GM12878 (cell line): ENCODE results near the gene SLC23A2. TPM values are rescaled to one million over a fixed set of nuclear protein-coding genes. Genes with fewer than 3 reads are reported as not detected.

Source experiments
- ATAC-seq: fragments of 200-7000 bp; cut with Tn5 transposase; 3 replicates; pipeline ENCODE4 v1.9.1; 2020; ENCODE audit warnings: mild to moderate bottlenecking, moderate library complexity
- BruUV-seq: library from RNA; stranded (reverse); fragments of 400-500 nt; replicated peaks from 2 replicates; lab custom pipeline; 2021; lab: Mats Ljungman, UMichigan
- CTCF ChIA-PET: fragments of 300-600 bp; sonication (Branson Sonifier 250); formaldehyde crosslinking; extraction: SDS; loops from one replicate; lab custom pipeline; 2021; ENCODE audit warnings: inconsistent platforms; lab: Yijun Ruan, JAX
- POLR2A ChIA-PET: fragments of 350-600 bp; formaldehyde crosslinking; extraction: SDS; loops from one replicate; lab custom pipeline; 2021; ENCODE audit warnings: inconsistent platforms; lab: Charles Lee
- RAD21 ChIA-PET: fragments of 300-600 bp; sonication (Branson Sonifier 250); formaldehyde crosslinking; loops from one replicate; lab custom pipeline; 2023; ENCODE audit warnings: antibody characterized with exemption; ENCODE audit not compliant: unreplicated experiment; lab: Charles Lee
- SMC1A ChIA-PET: fragments of 300-600 bp; sonication (Branson Sonifier 250); formaldehyde crosslinking; loops from one replicate; lab custom pipeline; 2023; ENCODE audit not compliant: unreplicated experiment, uncharacterized antibody; lab: Charles Lee
- DNase-seq: peaks from one replicate; pipeline ENCODE4 v3.0.0-alpha.2; 2011; ENCODE audit warnings: low read depth, low spot score
- FAIRE-seq: peaks from 3 replicates; lab custom pipeline; 2011; peaks lifted over from hg19 to GRCh38; lab: Jason Lieb, UNC
- H2AFZ ChIP-seq: 2 replicates; pipeline ENCODE4 v1.6.0; 2011; ENCODE audit warnings: low read depth, low read length, control low read depth; ENCODE audit not compliant: control insufficient read depth
- H3K27ac ChIP-seq: 2 replicates; pipeline ENCODE4 v1.5.1; 2011; ENCODE audit warnings: control low read depth; ENCODE audit not compliant: control insufficient read depth, insufficient read depth
- H3K27me3 ChIP-seq, 2 experiments: replicated peaks in 1 of 2; 2 replicates each; pipeline versions ENCODE4 v1.6.0 to v1.6.1; 2011; ENCODE audit warnings: low read length in 1 of 2; ENCODE audit not compliant: control insufficient read depth in 2 of 2, insufficient read depth in 2 of 2
- H3K36me3 ChIP-seq, 2 experiments: 2 replicates each; pipeline ENCODE4 v1.5.1; 2011; ENCODE audit warnings: low read length in 1 of 2; ENCODE audit not compliant: control insufficient read depth in 2 of 2, insufficient read depth in 2 of 2
- H3K4me1 ChIP-seq: 2 replicates; pipeline ENCODE4 v1.6.1; 2011; ENCODE audit warnings: mild to moderate bottlenecking, low read length, moderate library complexity, mixed read lengths; ENCODE audit not compliant: control insufficient read depth, insufficient read depth
- H3K4me2 ChIP-seq: 2 replicates; pipeline ENCODE4 v1.6.0; 2011; ENCODE audit warnings: control low read depth; ENCODE audit not compliant: control insufficient read depth, insufficient read depth
- H3K4me3 ChIP-seq: fragments of 200-600 bp; sonication (generic); 2 replicates; pipeline ENCODE4 v1.5.1; 2016
- H3K79me2 ChIP-seq: 2 replicates; pipeline ENCODE4 v1.6.0; 2011; ENCODE audit warnings: low read length; ENCODE audit not compliant: control insufficient read depth, insufficient read depth
- H3K9ac ChIP-seq: 2 replicates; pipeline ENCODE4 v1.8.0; 2011; ENCODE audit warnings: low read length, control low read depth, mixed read lengths; ENCODE audit not compliant: control insufficient read depth, insufficient read depth
- H3K9me3 ChIP-seq: replicated peaks from 3 replicates; pipeline ENCODE4 v1.5.1; 2011; ENCODE audit warnings: mild to moderate bottlenecking, low read length; ENCODE audit not compliant: control insufficient read depth, insufficient read depth
- H4K20me1 ChIP-seq: 2 replicates; pipeline ENCODE4 v1.6.0; 2011; ENCODE audit not compliant: control insufficient read depth, insufficient read depth
- ATF3 ChIP-seq: IDR thresholded peaks from 2 replicates; pipeline ENCODE4 v1.6.1; 2011; ENCODE audit warnings: low read depth, mild to moderate bottlenecking, low read length, moderate library complexity, borderline replicate concordance; ENCODE audit errors: extremely low read depth
- BCL11A ChIP-seq: IDR thresholded peaks from 2 replicates; pipeline ENCODE4 v1.6.1; 2011; ENCODE audit warnings: low read depth, low read length
- BHLHE40 ChIP-seq, 2 experiments: fragments of 450-650 bp in 1 of 2; IDR thresholded peaks; 2 replicates each; pipeline ENCODE4 v1.6.1; 2011 to 2017; ENCODE audit warnings: low read depth in 2 of 2, borderline replicate concordance in 1 of 2, improper control_type of control experiment in 1 of 2, low read length in 1 of 2, mild to moderate bottlenecking in 1 of 2
- CREB1 ChIP-seq: IDR thresholded peaks from 2 replicates; pipeline ENCODE4 v1.6.1; 2012; ENCODE audit warnings: low read depth, mild to moderate bottlenecking, inconsistent platforms
- EZH2 ChIP-seq: IDR thresholded peaks from 2 replicates; pipeline ENCODE4 v1.6.1; 2012; ENCODE audit warnings: low read depth, mild to moderate bottlenecking, control low read depth, inconsistent platforms, low read length, borderline replicate concordance; ENCODE audit not compliant: control insufficient read depth
- FOS ChIP-seq: IDR thresholded peaks from 3 replicates; pipeline ENCODE4 v1.6.1; 2011; ENCODE audit warnings: borderline replicate concordance; ENCODE audit not compliant: insufficient read length; ENCODE audit errors: extremely low read depth
- IRF5 ChIP-seq: fragments of 450-650 bp; IDR thresholded peaks from 2 replicates; pipeline ENCODE4 v1.6.1; 2017; ENCODE audit warnings: borderline replicate concordance
- JUNB ChIP-seq: IDR thresholded peaks from 2 replicates; pipeline ENCODE4 v1.6.1; 2016; ENCODE audit warnings: antibody characterized with exemption, mild to moderate bottlenecking
- KAT2A ChIP-seq: conservative IDR thresholded peaks from 2 replicates; pipeline ENCODE4 v1.6.1; 2011; ENCODE audit warnings: low read depth, low read length; ENCODE audit not compliant: control insufficient read depth
- KDM1A ChIP-seq: fragments of 200-600 bp; sonication (generic); IDR thresholded peaks from 2 replicates; pipeline ENCODE4 v1.6.1; 2016; ENCODE audit warnings: borderline replicate concordance
- MXI1 ChIP-seq: fragments of 150-350 bp; IDR thresholded peaks from 2 replicates; pipeline ENCODE4 v1.6.1; 2011; ENCODE audit warnings: low read depth, mild to moderate bottlenecking, inconsistent platforms, low read length, improper control_type of control experiment
- NR2F1 ChIP-seq: fragments of 450-650 bp; conservative IDR thresholded peaks from 2 replicates; pipeline ENCODE4 v1.6.1; 2017; ENCODE audit warnings: mild to moderate bottlenecking
- NRF1 ChIP-seq: conservative IDR thresholded peaks from 2 replicates; pipeline ENCODE4 v1.6.1; 2011; ENCODE audit warnings: mild to moderate bottlenecking, low read depth, low read length, improper control_type of control experiment
- SKIL ChIP-seq: fragments of 450-650 bp; IDR thresholded peaks from 2 replicates; pipeline ENCODE4 v1.6.1; 2017; ENCODE audit warnings: mild to moderate bottlenecking, low read depth, inconsistent platforms; ENCODE audit not compliant: poor library complexity, severe bottlenecking
- SREBF2 ChIP-seq: IDR thresholded peaks from 2 replicates; pipeline ENCODE4 v1.6.1; 2012; ENCODE audit warnings: mild to moderate bottlenecking, low read length
- WRNIP1 ChIP-seq: IDR thresholded peaks from 2 replicates; pipeline ENCODE4 v1.6.1; 2011; ENCODE audit warnings: low read depth, low read length, improper control_type of control experiment, borderline replicate concordance
- YBX1 ChIP-seq: fragments of 450-650 bp; IDR thresholded peaks from 2 replicates; pipeline ENCODE4 v1.6.1; 2016; ENCODE audit warnings: antibody characterized with exemption
- ZBED1 ChIP-seq: IDR thresholded peaks from 2 replicates; pipeline ENCODE4 v1.6.1; 2016; ENCODE audit warnings: borderline replicate concordance
- ZZZ3 ChIP-seq: IDR thresholded peaks from 2 replicates; pipeline ENCODE4 v1.6.1; 2011; ENCODE audit warnings: low read depth; ENCODE audit not compliant: control insufficient read depth, insufficient read length
- WGBS: methylation state at CpG from one replicate; pipeline ENCODE4 v1.1.6; 2016; ENCODE audit warnings: low lambda C conversion rate; ENCODE audit not compliant: insufficient replicate concordance, insufficient coverage; ENCODE audit errors: missing lambda C conversion rate; 5-methylcytosine and 5-hydroxymethylcytosine counted together
- in situ Hi-C: fragments of 300-500 bp; cut with MboI; formaldehyde crosslinking; loops from 9 replicates; pipeline ENCODE4 v1.14.3; 2018; ENCODE audit warnings: mixed read lengths
- intact Hi-C: fragments of 100-400 bp; cut with micrococcal nuclease; formaldehyde crosslinking; loops from one replicate; pipeline ENCODE4 v1.14.2; 2022; ENCODE audit not compliant: unreplicated experiment
- polyA plus RNA-seq, 11 experiments: library from polyadenylated mRNA; depleted of rRNA in 4 of 11; unstranded in 6 of 11; stranded (reverse) in 5 of 11; fragments of >200 nt; fragmentation: Nextera tagmentation in 4 of 11; fragmentation: Illumina TruSeq in 1 of 11; extraction: Ambion mirVana in 4 of 11; extraction: Trizol in 1 of 11; gene quantifications; 1 replicate in 1 of 11; 2 replicates in 10 of 11; pipeline versions ENCODE4 v1.2.1 to v1.2.3, GENCODE V29; 2011 to 2016; ENCODE audit warnings: inconsistent platforms in 2 of 11, missing spikeins in 2 of 11, low read depth in 1 of 11
- total RNA-seq, 4 experiments: library from RNA; depleted of rRNA in 3 of 4; stranded (reverse); fragments of >200 nt in 3 of 4; fragmentation: Illumina TruSeq in 1 of 4; extraction: Trizol in 1 of 4; gene quantifications; 2 replicates each; pipeline versions ENCODE4 v1.2.1 to v1.2.3, GENCODE V29; 2013 to 2021

Gene SLC23A2
- total and polyA plus RNA-seq, 10 of the 15 experiments (the other 5 are each of a cell fraction or from before 2014, with no cell fraction given), result 4.4 to 56.1 (median 35.5) TPM

GRCh38 chr20:5020760-5021159 is 19.4 kb upstream of the SLC23A2 start (continued):
- TF ChIP-seq EZH2 (no peak), NRF1 (no peak), MXI1 (no peak)

- CTCF ChIA-PET, result no interaction called here
- DNase-seq (no peak), ATAC-seq (no peak), FAIRE-seq (no peak)
- H4K20me1 ChIP-seq, result no peaks in the 10 kb centered on the region
- H3K36me3 ChIP-seq, result no peaks in the 10 kb centered on the region
- no peak overlapping the region for H3K4me3 ChIP-seq
- H3K79me2 ChIP-seq, result no peaks in the 10 kb centered on the region
- BruUV-seq, result no TSS peak
- no peak overlapping the region for H3K4me2 ChIP-seq
- H3K9me3 ChIP-seq, result no peaks in the 10 kb centered on the region
- 0 out of 4 replicates have a peak, but pooled peaks cover 0 to under 1% of the 10 kb centered on the region in 2 experiments for H3K27me3 ChIP-seq
- POLR2A ChIA-PET, result no interaction called here
- H2AFZ ChIP-seq, result no peak overlapping the region
- H3K9ac ChIP-seq, result no peak overlapping the region
- SMC1A ChIA-PET, result no interaction called here
- no peak overlapping the region for H3K27ac ChIP-seq
- no peaks in the 10 kb centered on the region for H3K4me1 ChIP-seq
- intact Hi-C loops, result no loop called here
- 37% methylated on average over 8 of the region's 8 CpGs for WGBS
- in situ Hi-C loops, result no loop called here
- TF ChIP-seq ATF3, result no peak
- no peak for TF ChIP-seq WRNIP1
- TF ChIP-seq ZBED1, result no peak
- no peak for TF ChIP-seq SREBF2
- no peak for TF ChIP-seq ZZZ3
- TF ChIP-seq NR2F1, result no peak
- no peak for TF ChIP-seq KDM1A
- no peak for TF ChIP-seq YBX1
- TF ChIP-seq KAT2A, result no peak
- no peak for TF ChIP-seq FOS
- no peak for TF ChIP-seq CREB1
- TF ChIP-seq IRF5, result no peak
- TF ChIP-seq BHLHE40 (IDR thresholded peaks at IDR 0.05; ENCODE audit: borderline replicate concordance in 1 of 2, low read depth in 2 of 2, low read length in 1 of 2), result no peak
- TF ChIP-seq JUNB, result no peak
- TF ChIP-seq BCL11A, result no peak
- TF ChIP-seq SKIL, result no peak
- RAD21 ChIA-PET, result no interaction called here
Measured at GRCh38 chr20:5013682-5014447, 12.6 kb upstream of the SLC23A2 start.
